ENCODE results near the gene SMIM35.

SMIM35 gene

DNA sequence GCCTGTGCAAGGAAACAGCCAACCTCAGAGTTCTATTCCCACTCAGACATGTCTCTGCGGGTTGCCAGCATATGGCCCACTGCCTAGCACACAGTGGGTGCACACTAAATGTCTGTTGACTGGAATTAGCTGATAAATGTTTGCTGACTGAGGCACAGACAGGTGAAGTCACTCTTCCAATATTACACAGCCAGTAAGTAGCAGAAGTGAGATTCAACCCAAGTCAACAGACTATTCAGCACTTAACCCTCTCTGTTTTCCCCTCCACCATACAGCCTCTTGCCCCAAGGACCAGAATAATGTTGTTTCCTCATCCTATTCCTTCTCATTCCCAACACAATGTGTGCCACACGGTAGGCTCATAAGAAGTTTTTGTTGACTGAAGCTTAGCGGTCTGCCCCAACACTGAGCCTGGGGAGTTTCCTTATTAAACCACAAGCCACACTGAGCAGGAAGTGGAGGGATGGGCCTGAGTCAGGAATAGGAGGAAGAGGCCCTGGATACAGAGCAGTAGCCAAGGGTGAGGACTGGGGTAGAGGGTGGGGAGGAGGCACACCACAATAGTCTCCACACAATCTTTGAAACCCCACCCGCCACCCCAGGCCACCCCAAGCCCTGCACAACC lies 116.3 kb downstream of the SMIM35 start:
- TF ChIP-seq, protein P1, sequence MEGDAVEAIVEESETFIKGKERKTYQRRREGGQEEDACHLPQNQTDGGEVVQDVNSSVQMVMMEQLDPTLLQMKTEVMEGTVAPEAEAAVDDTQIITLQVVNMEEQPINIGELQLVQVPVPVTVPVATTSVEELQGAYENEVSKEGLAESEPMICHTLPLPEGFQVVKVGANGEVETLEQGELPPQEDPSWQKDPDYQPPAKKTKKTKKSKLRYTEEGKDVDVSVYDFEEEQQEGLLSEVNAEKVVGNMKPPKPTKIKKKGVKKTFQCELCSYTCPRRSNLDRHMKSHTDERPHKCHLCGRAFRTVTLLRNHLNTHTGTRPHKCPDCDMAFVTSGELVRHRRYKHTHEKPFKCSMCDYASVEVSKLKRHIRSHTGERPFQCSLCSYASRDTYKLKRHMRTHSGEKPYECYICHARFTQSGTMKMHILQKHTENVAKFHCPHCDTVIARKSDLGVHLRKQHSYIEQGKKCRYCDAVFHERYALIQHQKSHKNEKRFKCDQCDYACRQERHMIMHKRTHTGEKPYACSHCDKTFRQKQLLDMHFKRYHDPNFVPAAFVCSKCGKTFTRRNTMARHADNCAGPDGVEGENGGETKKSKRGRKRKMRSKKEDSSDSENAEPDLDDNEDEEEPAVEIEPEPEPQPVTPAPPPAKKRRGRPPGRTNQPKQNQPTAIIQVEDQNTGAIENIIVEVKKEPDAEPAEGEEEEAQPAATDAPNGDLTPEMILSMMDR (IDR thresholded peaks at IDR 0.05) = no peak
- peaks cover 15 to 16% of the 10 kb centered on the region in 2 experiments for H3K4me1 ChIP-seq (ENCODE audit: control insufficient read depth in 1 of 2, insufficient read depth in 1 of 2, low read depth in 1 of 2, low read length in 1 of 2)
- H3K4me3 ChIP-seq (ENCODE audit: low read depth in 1 of 2, low read length in 1 of 2) = no peak overlapping the region
- H3K27me3 ChIP-seq = no peaks in the 10 kb centered on the region
- H3K27ac ChIP-seq = peak overlapping the region; percentile 33
- no peaks in the 10 kb centered on the region for H3K36me3 ChIP-seq
- H3K9me3 ChIP-seq = no peaks in the 10 kb centered on the region

DNA sequence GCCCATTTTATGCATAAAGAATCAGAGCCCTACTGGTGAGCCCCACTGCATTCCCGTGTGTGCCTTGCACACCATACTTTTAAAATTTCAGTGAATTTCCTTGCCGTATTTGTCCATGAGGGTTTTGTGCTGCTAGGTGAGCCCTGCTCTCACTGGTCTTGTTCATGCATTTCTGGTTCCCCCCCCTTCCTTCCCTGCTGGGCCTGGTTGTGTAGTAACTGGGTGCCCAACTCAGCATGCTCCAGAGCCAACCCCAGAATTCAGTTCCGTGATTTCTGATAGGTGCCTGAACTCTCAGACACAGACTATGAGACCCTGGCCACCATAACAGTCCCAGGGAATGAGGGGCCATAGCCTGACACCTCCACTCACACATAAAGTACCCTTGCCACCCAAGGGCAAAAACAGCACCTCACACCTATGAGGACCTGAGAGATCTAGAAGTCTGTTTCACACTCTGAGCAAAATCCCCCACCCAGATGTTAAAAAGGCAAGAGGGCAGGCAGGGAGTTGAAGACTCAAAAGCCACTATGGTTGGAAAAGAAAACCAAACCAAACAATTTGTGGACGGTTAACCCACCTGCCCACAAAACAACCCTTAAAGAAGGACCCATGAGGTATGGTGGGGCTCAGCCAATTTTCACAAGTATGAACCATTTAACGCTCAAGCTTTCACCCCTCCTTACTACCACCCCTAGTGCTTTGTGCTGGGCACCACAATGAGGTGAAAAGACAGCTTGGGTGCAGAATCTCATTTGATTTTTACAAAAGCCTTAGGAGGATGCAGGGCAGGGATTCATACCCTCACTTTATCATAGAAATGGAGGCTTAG lies 117.4 kb downstream of the SMIM35 start:
- H3K4me1 ChIP-seq (ENCODE audit: control insufficient read depth in 1 of 2, insufficient read depth in 1 of 2, low read depth in 1 of 2, low read length in 1 of 2) = peaks cover 15 to 16% of the 10 kb centered on the region in 2 experiments

DNA sequence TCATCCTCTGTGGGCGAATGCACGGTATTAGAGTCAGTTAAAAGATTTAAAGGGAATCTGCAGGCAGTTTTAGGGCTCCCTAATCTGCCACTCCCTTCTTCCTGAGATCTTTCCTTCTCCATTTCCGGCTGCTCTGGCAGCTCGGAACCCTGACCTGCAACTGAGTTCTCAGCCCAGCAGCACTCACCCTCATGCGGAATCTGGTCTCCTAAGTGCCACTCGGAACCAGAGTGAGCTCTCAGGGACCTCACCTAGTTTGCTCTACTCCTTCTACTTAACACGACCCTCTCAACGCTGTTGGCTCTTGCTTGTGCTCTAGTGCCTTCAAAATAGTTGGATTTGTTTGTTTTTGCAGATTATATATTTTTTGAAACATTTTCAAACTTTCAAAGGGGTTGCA lies 119.9 kb downstream of the SMIM35 start:
- H3K4me1 ChIP-seq (ENCODE audit: control insufficient read depth in 1 of 2, insufficient read depth in 1 of 2, low read depth in 1 of 2, low read length in 1 of 2) = peaks cover 15 to 16% of the 10 kb centered on the region in 2 experiments
- H3K36me3 ChIP-seq = no peaks in the 10 kb centered on the region
- H3K27ac ChIP-seq = no peak overlapping the region
- no peaks in the 10 kb centered on the region for H3K27me3 ChIP-seq
- no peak overlapping the region for H3K4me3 ChIP-seq (ENCODE audit: low read depth in 1 of 2, low read length in 1 of 2)
- no peaks in the 10 kb centered on the region for H3K9me3 ChIP-seq
- TF ChIP-seq, protein P1 (IDR thresholded peaks at IDR 0.05) = no peak

More for the DNA sequence above, 117.4 kb downstream of the SMIM35 start:
- Histone ChIP-seq H3K36me3 (no peaks in the 10 kb centered on the region), H3K27ac (no peak overlapping the region), H3K9me3 (no peaks in the 10 kb centered on the region), H3K4me3 (ENCODE audit: low read depth in 1 of 2, low read length in 1 of 2) (no peak overlapping the region), H3K27me3 (no peaks in the 10 kb centered on the region)
- TF ChIP-seq, protein P1 (IDR thresholded peaks at IDR 0.05) = no peak

DNA sequence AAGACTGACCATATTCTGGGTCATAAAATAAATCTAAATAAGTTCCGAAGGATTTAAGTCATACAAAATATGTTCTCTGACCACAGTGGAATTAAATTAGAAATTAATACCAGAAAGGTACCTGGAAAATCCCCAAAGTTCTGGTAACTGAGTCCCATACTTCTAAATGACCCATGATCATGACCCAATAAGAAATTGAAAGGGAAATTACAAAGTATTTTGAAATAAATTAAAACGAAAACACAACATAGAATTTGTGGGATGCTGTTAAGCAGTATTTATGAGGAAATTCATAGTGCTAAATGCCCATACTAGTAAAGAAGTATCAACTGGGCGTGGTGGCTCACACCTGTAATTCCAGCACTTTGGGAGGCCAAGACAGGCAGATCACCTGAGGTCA lies 123.9 kb downstream of the SMIM35 start:
- TF ChIP-seq, protein P1 (IDR thresholded peaks at IDR 0.05) = no peak
- Histone ChIP-seq H3K27ac (no peak overlapping the region), H3K9me3 (no peaks in the 10 kb centered on the region), H3K36me3 (no peaks in the 10 kb centered on the region), H3K4me1 (ENCODE audit: control insufficient read depth in 1 of 2, insufficient read depth in 1 of 2, low read depth in 1 of 2, low read length in 1 of 2) (peaks cover 0 to 6% of the 10 kb centered on the region in 2 experiments), H3K4me3 (ENCODE audit: low read depth in 1 of 2, low read length in 1 of 2) (no peak overlapping the region), H3K27me3 (no peaks in the 10 kb centered on the region)

DNA sequence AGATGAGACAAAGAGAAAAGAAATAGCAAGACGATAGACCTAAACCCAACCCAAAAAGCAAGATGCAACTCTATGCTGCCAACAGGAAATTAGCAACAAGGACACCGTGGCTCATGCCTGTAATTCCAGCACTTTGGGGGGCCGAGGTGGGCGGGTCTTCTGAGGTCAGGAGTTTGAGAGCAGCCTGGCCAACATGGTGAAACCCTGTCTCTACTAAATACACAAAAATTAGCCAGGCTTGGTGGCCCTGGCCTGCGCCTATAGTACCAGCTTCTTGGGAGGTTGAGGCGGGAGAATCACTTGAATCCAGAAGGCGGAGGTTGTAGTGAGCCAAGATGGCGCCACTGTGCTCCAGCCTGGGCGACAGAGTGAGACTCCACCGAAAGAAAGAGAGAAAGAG lies 124.9 kb downstream of the SMIM35 start:
- H3K4me3 ChIP-seq (ENCODE audit: low read depth in 1 of 2, low read length in 1 of 2) = no peak overlapping the region
- H3K4me1 ChIP-seq (ENCODE audit: control insufficient read depth in 1 of 2, insufficient read depth in 1 of 2, low read depth in 1 of 2, low read length in 1 of 2) = peaks cover 0 to 6% of the 10 kb centered on the region in 2 experiments
- no peaks in the 10 kb centered on the region for H3K27me3 ChIP-seq
- no peaks in the 10 kb centered on the region for H3K36me3 ChIP-seq
- H3K27ac ChIP-seq = no peak overlapping the region
- TF ChIP-seq, protein P1 (IDR thresholded peaks at IDR 0.05) = no peak
- no peaks in the 10 kb centered on the region for H3K9me3 ChIP-seq

All from neutrophil (primary cell).